Umbilical cord (tissue), 2 donors: ENCODE measurements around the gene EPOP. TPM values are rescaled to one million over a fixed set of nuclear protein-coding genes. Genes with fewer than 3 reads are reported as not detected.
A peak's percentile ranks its signal among the peaks of the same experiment; 100 is the strongest.

Source experiments
- DNase-seq: peaks from one replicate; pipeline ENCODE4 v3.0.0-alpha.2; 2015; ENCODE audit warnings: low spot score
- total RNA-seq: library from RNA; depleted of rRNA; stranded (reverse); fragments of >200 nt; gene quantifications from one replicate; pipeline ENCODE4 v1.2.3, GENCODE V29; 2014; ENCODE audit warnings: low replicate concordance; ENCODE audit not compliant: insufficient read depth

EPOP gene
- total RNA-seq, 1 donor from 2014 or later: 3.1 TPM

DNA sequence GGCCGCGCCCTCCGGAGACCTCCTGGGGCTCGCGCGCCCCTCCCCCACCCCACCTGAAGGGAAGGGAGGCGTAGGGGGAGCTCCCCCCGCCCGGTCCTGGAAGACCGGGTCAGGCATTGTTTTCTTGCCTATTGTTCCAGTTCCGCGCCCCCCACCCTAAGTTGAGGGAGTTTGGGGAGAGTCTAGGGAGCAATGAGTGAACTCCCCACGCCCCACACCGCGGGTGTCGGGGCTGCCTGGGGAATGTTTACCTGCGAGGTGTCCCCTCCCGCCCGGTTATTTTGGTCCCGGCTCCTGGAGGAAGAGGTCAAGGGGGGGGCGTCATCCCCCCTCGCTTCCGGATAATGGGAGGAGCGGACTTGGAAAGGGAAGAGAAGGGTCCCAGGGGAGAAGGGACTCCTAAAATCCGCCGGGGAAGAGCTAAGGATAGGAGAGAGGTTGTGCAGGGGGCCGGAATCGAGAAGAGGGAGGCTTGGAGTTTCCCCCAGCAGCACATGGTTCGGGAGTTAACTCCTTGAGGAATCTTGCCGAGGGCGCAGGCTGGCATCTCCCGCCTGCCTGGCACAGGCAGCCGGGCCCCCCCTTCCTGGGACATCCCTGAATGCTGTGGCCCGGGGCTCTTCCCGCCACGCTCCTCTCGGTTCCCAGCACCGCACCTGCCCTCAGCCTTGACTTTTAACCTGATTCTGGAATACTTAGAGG, 31.2 kb upstream of the EPOP start:
- peak; percentile 32 for DNase-seq

DNA sequence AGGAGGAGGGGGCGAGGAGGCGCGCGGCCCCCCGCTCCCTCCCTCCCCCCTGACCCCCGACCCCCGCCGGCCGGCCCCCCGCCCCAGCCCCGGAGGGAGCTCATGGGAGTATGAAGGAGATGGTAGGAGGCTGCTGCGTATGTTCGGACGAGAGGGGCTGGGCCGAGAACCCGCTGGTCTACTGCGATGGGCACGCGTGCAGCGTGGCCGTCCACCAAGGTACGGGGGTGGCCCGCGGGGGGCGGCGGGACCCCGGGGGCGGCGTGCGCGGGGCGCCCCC, 30.7 kb upstream of the EPOP start:
- peak; percentile 11 for DNase-seq

DNA sequence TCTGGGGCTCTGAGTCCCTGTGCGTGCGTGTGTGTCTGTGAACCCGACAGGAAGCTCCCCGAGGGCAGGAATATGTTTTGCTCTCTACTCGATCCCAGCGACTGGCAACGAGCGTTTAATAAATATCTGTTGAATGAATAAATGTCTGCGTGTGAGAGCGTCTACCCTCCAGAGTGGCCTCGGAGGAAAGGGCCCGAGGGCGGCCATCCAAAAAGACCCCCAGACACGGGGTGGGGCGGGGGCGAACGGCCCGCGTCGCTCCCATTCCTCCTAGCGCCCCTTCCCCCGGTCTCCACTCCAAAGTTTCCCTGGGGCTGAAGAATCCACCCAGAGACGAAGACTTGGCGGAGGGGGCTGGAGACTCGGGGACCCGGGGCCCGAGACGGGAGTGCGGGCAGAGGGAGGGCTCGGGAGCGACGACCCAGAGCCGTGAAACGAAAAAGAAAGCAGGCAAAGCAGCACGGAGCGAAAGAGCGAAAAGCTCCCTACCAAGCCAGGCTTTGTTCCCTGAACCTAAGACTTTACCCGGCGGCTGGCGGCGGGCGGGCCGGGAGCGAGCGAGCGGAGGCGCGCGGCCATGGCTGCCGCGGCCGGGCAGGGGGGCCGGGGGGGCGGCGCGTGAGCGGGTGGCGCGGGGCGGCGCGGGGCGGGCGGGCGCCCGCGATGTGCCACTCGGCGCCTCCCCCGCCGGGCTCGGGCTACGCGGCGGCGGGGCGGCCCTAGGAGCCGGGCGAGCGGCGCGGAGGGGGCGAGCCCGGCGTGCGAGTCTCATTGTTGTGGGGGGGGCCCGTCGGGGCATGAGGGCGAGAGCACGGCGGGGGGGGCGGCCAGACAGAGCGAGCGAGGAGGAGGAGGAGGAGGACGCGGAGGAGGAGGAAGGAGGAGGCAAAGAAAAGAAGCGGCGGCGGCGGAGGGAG, 30.1 kb upstream of the EPOP start, which contains the start of gene MLLT6:
MLLT6 (plus strand) TSS at position 668 of the 917 bp plus-strand sequence. CDS start 360 bp downstream, outside the sequence.
- DNase-seq: peak; percentile 87

DNA sequence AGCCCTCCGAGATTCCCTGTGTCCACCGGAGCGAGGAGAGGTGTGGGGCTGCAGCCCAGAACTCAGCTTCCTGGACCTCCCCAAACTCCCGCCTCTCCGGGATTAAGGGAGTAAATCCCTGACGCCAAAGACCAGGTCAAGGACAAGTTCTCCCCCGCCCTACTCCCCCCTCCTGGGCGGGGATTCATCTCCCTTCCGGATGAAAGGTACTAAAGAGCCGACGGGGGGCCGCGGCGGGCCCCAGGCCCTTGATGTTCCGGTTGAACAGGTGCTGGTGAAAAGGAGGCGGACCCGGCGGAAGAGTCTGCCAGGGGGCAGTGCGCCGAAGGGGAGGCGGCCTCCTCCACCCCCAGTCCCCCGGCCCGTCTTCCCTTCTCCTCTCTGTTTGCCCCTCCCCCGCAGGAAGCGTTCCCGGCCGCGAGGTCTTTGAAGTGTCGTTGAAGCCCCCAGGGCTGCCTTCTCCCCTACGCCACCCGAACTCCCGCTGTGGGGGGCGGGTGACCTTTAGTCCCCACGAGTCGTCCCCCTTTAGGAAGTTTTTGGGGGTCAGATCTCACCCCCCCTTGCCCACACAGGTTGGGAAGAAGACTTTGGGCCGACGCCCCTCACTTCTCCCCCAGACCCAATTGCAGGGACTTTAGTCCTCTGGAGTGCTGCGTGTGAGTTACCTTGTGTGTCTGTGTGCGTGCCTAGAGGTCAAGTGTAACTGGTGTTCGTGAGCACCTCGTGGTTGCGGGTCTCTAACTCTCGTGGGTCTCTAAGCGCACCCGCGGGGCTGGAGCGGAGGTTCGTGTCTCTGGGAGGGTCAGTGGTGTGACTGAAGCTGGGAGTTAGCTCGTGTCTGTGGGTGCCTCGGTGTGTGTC, 29.2 kb upstream of the EPOP start:
- peak; percentile 63 for DNase-seq

DNA sequence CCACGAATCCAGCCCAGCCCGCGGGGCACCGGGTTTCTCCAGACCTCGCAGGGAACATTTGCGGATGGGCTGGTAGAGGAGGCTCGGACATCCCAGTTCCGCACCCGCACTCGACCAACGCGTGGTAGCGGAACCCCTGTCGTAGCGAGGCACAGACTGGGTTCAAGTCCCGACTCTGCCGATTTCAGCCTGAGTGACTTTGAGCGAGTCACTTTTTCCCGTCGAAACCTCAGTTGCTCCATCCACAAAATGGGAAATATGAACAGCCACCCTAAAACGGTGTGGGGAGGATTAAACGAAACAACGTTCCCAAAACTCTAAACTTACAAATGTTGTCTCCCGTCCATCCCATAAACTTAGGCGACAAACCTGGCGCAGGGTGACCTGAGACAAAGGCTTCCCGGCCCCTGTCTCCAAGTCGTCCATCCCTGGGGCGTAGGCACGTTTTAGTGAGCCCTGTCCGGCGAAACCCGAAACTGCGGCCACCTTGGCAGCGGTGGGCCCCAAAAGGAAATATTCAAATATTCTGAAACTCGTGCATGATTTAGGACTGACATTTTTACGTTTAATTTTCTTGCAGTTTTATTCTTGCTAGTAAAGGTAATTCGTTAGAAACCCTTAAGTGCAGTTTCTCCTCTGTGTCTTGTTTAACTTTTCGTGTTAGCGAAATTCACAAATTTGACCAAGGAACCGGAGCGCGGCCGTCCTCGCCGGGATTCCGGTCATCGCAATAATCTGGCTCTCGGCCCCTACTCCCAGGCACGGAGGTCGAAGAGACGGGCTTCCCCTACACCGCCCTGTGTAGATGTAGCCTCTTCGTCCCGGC, 28.4 kb upstream of the EPOP start:
- no peak for DNase-seq

DNA sequence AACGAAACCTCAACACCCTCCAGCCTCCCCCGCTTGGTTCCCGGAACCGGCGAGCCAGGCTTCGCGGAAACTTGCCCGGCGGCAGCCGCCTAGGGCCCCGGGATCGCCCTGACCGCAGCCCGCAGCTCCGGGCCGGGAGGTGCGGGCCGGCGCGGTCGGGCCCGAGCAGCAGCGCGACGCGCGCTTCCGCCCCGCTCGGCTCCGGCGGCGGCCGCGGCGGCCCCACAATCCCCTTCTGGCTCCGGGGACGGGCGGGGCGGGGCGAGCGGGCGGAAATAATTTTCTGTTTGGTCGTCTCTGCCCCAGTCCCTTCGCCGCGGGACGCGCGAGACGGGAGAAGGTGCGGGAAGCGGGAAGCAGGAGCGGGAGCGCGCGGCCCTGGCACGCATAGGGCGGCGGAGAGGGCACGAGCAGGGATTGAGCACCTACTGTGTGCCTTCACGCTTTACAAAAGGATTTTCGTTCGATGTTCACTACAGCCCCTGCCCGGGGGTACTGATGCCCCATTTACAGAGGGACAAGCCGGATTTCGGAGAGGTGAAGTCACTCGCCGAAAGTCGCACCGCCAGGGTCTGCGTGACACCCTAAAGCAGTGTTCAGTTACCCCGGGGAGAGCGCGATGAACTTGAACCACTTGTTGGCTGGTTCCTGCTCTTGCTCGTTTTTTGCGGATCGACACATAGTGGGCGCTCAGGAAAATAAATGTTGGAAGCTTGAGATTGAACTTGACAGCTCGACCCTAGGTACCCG, 27.6 kb upstream of the EPOP start:
- DNase-seq: peak; percentile 88

DNA sequence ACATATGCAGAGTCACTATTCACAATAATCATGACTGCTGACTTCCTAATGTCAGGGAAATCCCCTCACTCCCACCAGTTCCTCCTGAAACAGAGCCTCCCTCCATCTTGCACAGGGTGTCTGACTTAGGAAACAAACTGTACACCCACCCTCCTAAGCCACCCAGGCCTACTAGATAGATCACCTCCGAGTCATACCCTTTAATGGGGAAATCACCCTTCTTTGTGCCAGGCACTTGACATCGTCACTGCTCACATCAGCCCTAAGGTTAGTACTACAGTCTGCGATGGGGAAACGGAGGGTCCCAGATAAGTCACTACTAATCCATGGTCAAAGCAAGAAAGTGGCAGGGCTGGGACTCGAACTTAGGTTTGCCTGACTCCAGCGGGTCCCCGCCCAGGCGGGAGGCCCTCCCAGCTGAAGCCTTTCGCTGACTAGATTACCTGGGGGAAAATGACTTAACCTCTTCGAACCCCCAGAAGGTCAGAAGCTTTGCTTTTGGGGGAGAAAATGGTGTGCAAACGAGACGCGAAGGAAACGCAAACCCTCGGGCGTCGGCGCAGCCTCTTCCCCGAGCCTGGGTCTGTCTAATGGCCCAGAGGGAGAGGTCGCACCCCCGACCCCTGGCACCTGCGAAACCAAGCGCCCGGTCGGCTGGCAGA, 26.9 kb upstream of the EPOP start:
- peak; percentile 46 for DNase-seq

DNA sequence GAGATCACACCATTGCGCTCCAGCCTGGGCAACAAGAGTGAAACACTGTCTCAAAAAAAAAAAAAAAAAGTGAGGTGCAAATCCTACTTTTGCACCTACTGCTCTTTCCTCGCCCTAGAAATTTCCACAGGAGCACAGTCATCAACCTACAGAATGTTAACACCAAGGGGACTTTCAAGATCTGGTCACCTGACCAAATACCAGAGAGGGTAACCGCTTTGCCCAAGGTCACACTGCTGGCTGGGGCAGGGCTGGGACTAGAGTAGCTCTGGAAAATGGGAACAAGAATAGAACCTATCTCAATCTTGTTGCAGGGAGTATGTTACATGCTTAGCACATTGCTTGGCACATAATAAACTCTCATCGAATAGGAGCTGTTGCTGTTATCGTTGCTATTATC, 24.0 kb upstream of the EPOP start:
- no peak for DNase-seq

DNA sequence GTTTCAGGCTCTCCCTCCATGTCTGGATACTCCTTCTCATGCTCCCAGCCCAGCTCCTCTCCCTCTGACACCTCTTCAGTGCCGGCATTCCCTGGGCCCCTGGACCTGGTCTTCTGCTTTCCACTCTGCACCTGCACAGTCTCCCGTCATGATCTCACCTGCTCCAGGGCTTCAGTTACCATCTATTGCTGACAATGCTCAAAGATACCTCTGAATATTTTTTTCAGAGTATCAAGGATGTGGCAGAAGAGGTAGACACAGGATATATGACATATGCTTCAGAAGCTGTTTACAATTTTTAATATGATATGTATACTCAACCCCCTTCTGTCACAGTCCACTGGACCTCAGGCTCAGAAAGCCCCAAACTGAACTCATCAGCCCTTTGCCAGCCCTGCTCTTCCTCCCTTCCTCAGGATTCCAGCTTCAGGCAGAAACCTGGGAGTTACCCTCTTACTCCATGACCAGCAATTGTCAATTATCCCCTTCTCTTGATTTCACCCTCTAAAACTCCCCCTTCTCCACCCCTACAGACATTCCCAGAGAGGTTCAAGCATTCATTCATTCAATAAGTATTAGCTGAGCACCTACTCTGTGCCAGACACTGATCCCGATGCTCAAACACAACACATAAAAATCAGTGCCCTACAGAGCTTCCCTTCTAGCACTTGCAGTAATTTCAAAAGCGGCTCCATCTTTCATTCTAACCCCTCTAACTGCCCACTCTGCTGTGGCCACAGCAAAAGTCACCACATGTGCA, 22.5 kb upstream of the EPOP start:
- no peak for DNase-seq

DNA sequence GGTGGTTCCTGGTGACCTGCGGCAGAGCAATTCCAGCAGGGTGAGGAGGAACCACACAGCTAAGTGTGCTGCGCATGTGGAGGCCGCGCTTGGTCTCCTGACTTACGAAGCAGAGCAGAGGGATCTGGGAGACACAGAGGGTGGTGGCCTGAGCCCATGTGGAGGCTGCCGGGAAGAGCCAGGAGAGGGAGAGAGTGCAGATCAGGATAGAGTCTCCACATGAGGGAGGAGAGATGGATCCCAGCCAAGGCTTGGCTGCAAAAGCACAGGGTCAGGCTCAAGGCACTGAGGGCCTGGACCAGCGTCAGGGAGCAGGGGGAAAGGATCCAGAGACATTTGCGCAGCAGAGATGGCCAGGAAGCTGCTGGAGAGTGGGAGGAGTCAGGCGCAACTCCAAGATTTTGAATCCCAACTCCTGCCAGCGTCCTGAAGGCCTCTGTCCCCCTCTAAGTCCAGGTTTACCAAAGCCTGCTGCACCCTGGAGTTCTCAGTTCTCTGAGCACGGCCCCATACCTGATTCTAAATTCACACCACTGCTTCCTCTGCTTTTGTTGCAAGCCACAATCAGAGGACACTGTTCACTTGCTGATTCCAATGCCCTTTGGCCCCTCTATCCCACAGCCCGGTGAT, 19.1 kb upstream of the EPOP start:
- DNase-seq: peak; percentile 90

DNA sequence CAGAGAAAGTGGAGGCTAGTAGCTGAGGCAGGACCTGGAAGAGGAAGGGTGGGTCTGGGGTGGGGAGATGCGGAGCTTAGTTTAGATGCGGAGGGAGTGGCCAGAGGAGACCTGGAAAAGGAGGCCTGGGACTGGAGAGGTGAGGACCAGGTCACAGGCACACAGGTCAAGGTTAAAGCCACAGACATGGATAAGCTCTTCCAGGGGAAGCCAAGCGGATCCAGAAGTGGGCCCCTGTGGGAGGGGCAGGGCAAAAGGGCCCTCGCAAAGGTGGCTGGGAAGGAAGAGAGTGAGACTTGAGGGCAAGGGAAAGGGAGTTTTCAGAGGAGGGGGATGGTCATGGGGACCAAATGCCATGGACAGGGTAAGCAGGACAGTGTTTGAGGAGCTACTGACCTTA, 16.4 kb upstream of the EPOP start:
- DNase-seq: no peak

DNA sequence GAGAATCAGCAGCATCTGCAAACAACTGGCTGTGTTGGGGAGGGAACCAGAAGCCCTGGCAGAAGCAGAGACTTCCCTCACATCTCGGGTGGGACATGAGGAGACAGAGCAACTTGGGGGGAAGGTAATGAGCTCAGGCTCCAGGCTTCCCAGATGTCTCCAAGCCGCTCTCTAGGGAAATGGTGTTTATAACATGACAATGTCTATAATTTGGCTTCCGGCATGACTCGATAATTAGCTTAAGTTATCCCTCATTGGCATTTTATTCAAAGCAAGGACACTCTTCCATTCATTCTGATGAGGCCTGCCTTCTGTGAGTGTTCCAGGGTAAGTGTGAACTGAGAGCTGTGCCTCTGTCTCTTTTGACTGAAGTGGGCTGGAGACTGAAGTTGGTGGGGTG, 15.6 kb upstream of the EPOP start:
- no peak for DNase-seq

DNA sequence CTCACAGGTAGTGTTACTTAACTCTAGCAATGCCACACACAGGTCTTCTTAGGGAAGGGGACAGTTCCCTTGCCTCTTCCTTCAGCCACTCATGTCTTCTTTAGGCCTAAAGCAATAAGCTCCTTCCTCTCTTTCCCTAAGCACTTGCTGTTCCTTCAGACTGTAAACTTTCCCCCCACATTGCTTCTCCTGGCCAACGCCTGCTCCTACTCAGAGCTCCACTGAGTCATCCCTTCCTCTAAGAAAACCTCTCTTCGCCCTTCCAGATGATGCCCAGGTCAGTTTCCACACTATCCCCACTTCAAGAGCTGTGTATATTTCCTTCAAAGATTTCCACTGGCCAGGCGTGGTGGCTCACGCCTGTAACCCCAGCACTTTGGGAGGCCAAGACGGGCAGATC, 12.5 kb upstream of the EPOP start:
- no peak for DNase-seq

DNA sequence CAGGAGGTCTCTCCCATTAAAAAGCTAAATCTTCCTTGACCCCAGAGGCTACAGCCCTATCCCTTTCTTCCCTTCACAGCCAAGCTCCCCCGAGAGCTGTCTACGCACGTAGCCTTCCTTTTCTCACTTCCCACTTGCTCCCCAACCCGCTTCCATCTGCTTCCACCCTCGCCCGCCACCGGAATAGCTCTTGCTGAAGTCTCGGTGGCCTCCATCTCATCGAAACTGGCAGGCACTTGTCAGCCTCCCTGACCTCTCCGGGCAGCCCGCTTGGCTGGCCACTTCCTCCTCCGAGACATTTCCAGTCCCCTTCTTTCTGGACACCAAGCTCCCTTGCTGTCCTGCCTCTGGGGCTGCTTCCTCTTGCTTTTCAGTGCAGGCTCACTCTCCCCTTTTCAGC, 10.7 kb upstream of the EPOP start:
- no peak for DNase-seq

DNA sequence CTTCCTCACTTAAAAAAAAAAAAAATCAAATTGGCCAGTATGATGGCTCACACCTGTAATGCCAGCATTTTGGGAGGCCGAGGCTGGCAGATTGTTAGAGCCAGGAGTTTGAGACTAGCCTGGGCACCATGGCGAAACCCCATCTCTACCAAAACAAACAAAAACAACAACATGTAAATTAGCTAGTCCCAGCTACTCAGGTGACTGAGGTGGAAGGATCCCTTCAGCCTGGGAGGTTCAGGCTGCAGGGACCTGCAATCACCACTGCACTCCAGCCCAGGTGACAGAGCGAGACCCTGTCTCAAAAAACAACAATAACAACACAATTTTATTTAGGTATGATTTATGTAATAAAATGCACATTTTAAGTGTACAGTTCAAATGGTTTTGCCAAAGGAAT, 6.3 kb upstream of the EPOP start:
- no peak for DNase-seq

DNA sequence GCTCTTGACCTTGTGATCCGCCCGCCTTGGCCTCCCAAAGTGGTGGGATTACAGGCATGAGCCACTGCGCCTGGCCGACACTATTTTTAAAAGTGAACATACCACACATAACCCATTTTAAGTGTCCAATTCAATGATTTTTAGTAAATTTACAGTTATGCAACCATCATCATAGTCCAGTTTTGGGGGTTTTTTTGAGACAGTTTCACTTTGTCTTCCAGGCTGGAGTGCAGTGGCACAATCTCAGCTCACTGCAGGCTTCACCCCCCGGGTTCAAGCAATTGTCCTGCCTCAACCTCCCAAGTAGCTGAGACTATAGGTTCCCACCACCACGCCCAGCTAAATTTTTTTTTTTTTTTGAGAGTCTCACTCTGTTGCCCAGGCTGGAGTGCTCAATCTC, 3.1 kb upstream of the EPOP start:
- no peak for DNase-seq

DNA sequence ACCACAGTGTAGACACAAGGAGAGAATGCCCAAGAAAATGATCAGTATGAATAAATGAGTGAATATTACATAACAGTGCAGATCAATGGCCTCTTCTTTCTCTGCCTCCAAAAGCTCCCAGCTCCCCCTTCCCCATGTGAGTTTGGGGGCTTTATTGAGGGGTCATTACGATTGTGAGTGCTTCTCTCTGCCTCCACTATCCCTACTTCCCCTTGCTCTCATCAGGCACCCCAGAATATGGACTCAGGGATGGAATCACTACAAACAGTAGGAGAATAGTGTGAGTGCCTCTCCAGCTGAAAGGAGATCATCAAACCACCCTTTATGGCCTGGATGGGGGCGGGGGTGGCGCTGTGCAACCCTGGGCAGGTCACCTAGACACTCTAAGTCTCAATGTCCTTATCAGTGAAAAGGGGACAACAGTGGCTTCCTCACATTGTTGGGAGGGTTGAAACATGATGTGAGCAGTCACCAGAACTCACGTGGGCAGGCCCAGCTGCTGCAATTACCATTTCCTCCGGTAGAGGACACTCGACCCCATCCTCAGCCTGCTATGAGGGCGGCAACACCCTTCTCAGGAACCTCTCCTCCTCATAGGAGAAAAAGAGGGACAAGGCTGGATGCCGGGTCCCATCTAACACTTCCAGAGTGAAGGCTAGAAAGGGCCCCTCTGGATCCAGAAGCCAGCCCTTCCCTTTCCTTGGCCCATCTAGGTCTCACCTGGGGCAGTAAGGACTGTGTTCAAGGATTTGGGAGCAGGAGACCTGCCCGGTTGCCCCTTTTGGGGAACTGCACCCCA, 2.1 kb upstream of the EPOP start:
- DNase-seq: peak; percentile 87
